GM12878 (cell line): ENCODE results near the gene BDP1. TPM values are rescaled to one million over a fixed set of nuclear protein-coding genes. Genes with fewer than 3 reads are reported as not detected.
"Not testable (repeated sequence)": the region's sequence is repeated elsewhere in the genome, so short reads cannot be mapped to it uniquely, and the experiment has no call there.

Experiments used
- ATAC-seq: fragments of 200-7000 bp; cut with Tn5 transposase; 3 replicates; pipeline ENCODE4 v1.9.1; 2020; ENCODE audit warnings: mild to moderate bottlenecking, moderate library complexity
- BruUV-seq: library from RNA; stranded (reverse); fragments of 400-500 nt; replicated peaks from 2 replicates; lab custom pipeline; 2021; lab: Mats Ljungman, UMichigan
- CTCF ChIA-PET: fragments of 300-600 bp; sonication (Branson Sonifier 250); formaldehyde crosslinking; extraction: SDS; loops from one replicate; lab custom pipeline; 2021; ENCODE audit warnings: inconsistent platforms; lab: Yijun Ruan, JAX
- POLR2A ChIA-PET: fragments of 350-600 bp; formaldehyde crosslinking; extraction: SDS; loops from one replicate; lab custom pipeline; 2021; ENCODE audit warnings: inconsistent platforms; lab: Charles Lee
- RAD21 ChIA-PET: fragments of 300-600 bp; sonication (Branson Sonifier 250); formaldehyde crosslinking; loops from one replicate; lab custom pipeline; 2023; ENCODE audit warnings: antibody characterized with exemption; ENCODE audit not compliant: unreplicated experiment; lab: Charles Lee
- SMC1A ChIA-PET: fragments of 300-600 bp; sonication (Branson Sonifier 250); formaldehyde crosslinking; loops from one replicate; lab custom pipeline; 2023; ENCODE audit not compliant: unreplicated experiment, uncharacterized antibody; lab: Charles Lee
- DNase-seq: peaks from one replicate; pipeline ENCODE4 v3.0.0-alpha.2; 2011; ENCODE audit warnings: low read depth, low spot score
- FAIRE-seq: peaks from 3 replicates; lab custom pipeline; 2011; peaks lifted over from hg19 to GRCh38; lab: Jason Lieb, UNC
- H2AFZ ChIP-seq: 2 replicates; pipeline ENCODE4 v1.6.0; 2011; ENCODE audit warnings: low read depth, low read length, control low read depth; ENCODE audit not compliant: control insufficient read depth
- H3K27ac ChIP-seq: 2 replicates; pipeline ENCODE4 v1.5.1; 2011; ENCODE audit warnings: control low read depth; ENCODE audit not compliant: control insufficient read depth, insufficient read depth
- H3K27me3 ChIP-seq, 2 experiments: replicated peaks in 1 of 2; 2 replicates each; pipeline versions ENCODE4 v1.6.0 to v1.6.1; 2011; ENCODE audit warnings: low read length in 1 of 2; ENCODE audit not compliant: control insufficient read depth in 2 of 2, insufficient read depth in 2 of 2
- H3K36me3 ChIP-seq, 2 experiments: 2 replicates each; pipeline ENCODE4 v1.5.1; 2011; ENCODE audit warnings: low read length in 1 of 2; ENCODE audit not compliant: control insufficient read depth in 2 of 2, insufficient read depth in 2 of 2
- H3K4me1 ChIP-seq: 2 replicates; pipeline ENCODE4 v1.6.1; 2011; ENCODE audit warnings: mild to moderate bottlenecking, low read length, moderate library complexity, mixed read lengths; ENCODE audit not compliant: control insufficient read depth, insufficient read depth
- H3K4me2 ChIP-seq: 2 replicates; pipeline ENCODE4 v1.6.0; 2011; ENCODE audit warnings: control low read depth; ENCODE audit not compliant: control insufficient read depth, insufficient read depth
- H3K4me3 ChIP-seq: fragments of 200-600 bp; sonication (generic); 2 replicates; pipeline ENCODE4 v1.5.1; 2016
- H3K79me2 ChIP-seq: 2 replicates; pipeline ENCODE4 v1.6.0; 2011; ENCODE audit warnings: low read length; ENCODE audit not compliant: control insufficient read depth, insufficient read depth
- H3K9ac ChIP-seq: 2 replicates; pipeline ENCODE4 v1.8.0; 2011; ENCODE audit warnings: low read length, control low read depth, mixed read lengths; ENCODE audit not compliant: control insufficient read depth, insufficient read depth
- H3K9me3 ChIP-seq: replicated peaks from 3 replicates; pipeline ENCODE4 v1.5.1; 2011; ENCODE audit warnings: mild to moderate bottlenecking, low read length; ENCODE audit not compliant: control insufficient read depth, insufficient read depth
- H4K20me1 ChIP-seq: 2 replicates; pipeline ENCODE4 v1.6.0; 2011; ENCODE audit not compliant: control insufficient read depth, insufficient read depth
- ETV6 ChIP-seq, 2 experiments: fragments of 450-650 bp in 1 of 2; IDR thresholded peaks in 1 of 2; conservative IDR thresholded peaks in 1 of 2; 2 replicates each; pipeline ENCODE4 v1.6.1; 2014; ENCODE audit warnings: antibody characterized with exemption in 1 of 2, borderline replicate concordance in 1 of 2, low read depth in 1 of 2, mild to moderate bottlenecking in 1 of 2, moderate library complexity in 1 of 2
- ZBTB4 ChIP-seq: fragments of 450-650 bp; formaldehyde crosslinking; IDR thresholded peaks from 2 replicates; pipeline ENCODE4 v1.4.0; 2022; ENCODE audit warnings: mild to moderate bottlenecking, moderate library complexity
- WGBS: methylation state at CpG from one replicate; pipeline ENCODE4 v1.1.6; 2016; ENCODE audit warnings: low lambda C conversion rate; ENCODE audit not compliant: insufficient replicate concordance, insufficient coverage; ENCODE audit errors: missing lambda C conversion rate; 5-methylcytosine and 5-hydroxymethylcytosine counted together
- in situ Hi-C: fragments of 300-500 bp; cut with MboI; formaldehyde crosslinking; loops from 9 replicates; pipeline ENCODE4 v1.14.3; 2018; ENCODE audit warnings: mixed read lengths
- intact Hi-C: fragments of 100-400 bp; cut with micrococcal nuclease; formaldehyde crosslinking; loops from one replicate; pipeline ENCODE4 v1.14.2; 2022; ENCODE audit not compliant: unreplicated experiment
- polyA plus RNA-seq, 11 experiments: library from polyadenylated mRNA; depleted of rRNA in 4 of 11; unstranded in 6 of 11; stranded (reverse) in 5 of 11; fragments of >200 nt; fragmentation: Nextera tagmentation in 4 of 11; fragmentation: Illumina TruSeq in 1 of 11; extraction: Ambion mirVana in 4 of 11; extraction: Trizol in 1 of 11; gene quantifications; 1 replicate in 1 of 11; 2 replicates in 10 of 11; pipeline versions ENCODE4 v1.2.1 to v1.2.3, GENCODE V29; 2011 to 2016; ENCODE audit warnings: inconsistent platforms in 2 of 11, missing spikeins in 2 of 11, low read depth in 1 of 11
- total RNA-seq, 4 experiments: library from RNA; depleted of rRNA in 3 of 4; stranded (reverse); fragments of >200 nt in 3 of 4; fragmentation: Illumina TruSeq in 1 of 4; extraction: Trizol in 1 of 4; gene quantifications; 2 replicates each; pipeline versions ENCODE4 v1.2.1 to v1.2.3, GENCODE V29; 2013 to 2021

Gene BDP1
- total and polyA plus RNA-seq, 10 of the 15 experiments (the other 5 are each of a cell fraction or from before 2014, with no cell fraction given), result 6.1 to 31.1 (median 17.7) TPM

- H3K36me3 ChIP-seq, intact Hi-C loops, H3K27ac ChIP-seq, H3K4me3 ChIP-seq, ATAC-seq, H3K79me2 ChIP-seq, H4K20me1 ChIP-seq, H3K27me3 ChIP-seq, H3K4me2 ChIP-seq, POLR2A ChIA-PET, H3K4me1 ChIP-seq, H3K9ac ChIP-seq, BruUV-seq, CTCF ChIA-PET, RAD21 ChIA-PET, in situ Hi-C loops, H3K9me3 ChIP-seq, DNase-seq, FAIRE-seq, H2AFZ ChIP-seq: not testable (repeated sequence)
- SMC1A ChIA-PET, result interaction anchor here (1.0 kb wide), 1 partner anchor 11 kb away, joined by 3 read pairs; no protein-coding TSS in a partner anchor
- WGBS, result 86% methylated on average over 6 of the region's 6 CpGs
Observed at GRCh38 chr5:71577839-71578238, 122.4 kb downstream of the BDP1 start.

DNA sequence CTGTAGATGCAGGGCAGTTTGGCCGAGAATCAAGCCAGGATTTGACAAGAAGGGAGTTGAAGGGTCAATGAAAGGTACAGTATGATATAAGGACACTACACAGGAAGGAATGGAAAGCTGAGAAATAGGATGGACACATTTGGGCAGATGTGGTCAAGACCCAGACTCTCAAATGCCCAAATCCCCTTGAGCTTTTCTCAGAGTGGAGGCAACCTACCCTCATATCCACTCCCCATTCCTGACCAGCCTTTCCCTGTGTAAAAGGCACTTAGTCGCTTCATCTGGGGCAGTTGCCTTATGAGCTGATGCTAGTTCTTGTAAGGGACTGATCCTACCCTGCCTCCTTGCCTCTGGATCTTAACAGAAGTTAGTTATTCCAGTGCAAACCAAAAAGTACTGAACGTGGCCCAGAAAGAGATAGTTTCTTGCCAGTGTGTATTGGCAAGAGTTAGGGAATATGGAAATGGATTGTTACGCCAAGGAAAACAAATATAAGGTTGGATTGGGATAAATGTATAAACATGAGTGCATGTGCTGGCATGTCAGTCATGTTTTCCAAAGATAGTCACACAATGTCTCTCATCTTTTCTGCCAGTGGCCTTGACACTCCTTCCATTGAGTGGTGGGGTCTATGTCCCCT is 127.6 kb downstream of the BDP1 start:
- intact Hi-C loops (no loop called here), in situ Hi-C loops (no loop called here)
- RAD21 ChIA-PET, result no interaction called here
- 57% methylated on average over 4 of the region's 4 CpGs for WGBS
- H2AFZ ChIP-seq, result no peak overlapping the region
- CTCF ChIA-PET, result interaction anchor here (1.0 to 1.4 kb wide), 2 partner anchors 17 to 19 kb away, joined by 3 to 8 read pairs; no protein-coding TSS in a partner anchor
- no peak overlapping the region for H3K4me3 ChIP-seq
- TF ChIP-seq ZBTB4 (CRISPR knock-in tag) (no peak), ETV6 (conservative IDR thresholded peaks at IDR 0.05 in 1 of 2, IDR thresholded peaks at IDR 0.05 in 1 of 2; ENCODE audit: borderline replicate concordance in 1 of 2, low read depth in 1 of 2) (no peak)
- no peak for FAIRE-seq
- H3K9me3 ChIP-seq, result no peaks in the 10 kb centered on the region
- peaks cover 9% of the 10 kb centered on the region for H3K79me2 ChIP-seq
- H3K4me2 ChIP-seq, result no peak overlapping the region
- no TSS peak for BruUV-seq
- SMC1A ChIA-PET, result no interaction called here
- no peak for DNase-seq
- POLR2A ChIA-PET, result no interaction called here
- no peaks in the 10 kb centered on the region for H3K27me3 ChIP-seq
- ATAC-seq, result no peak
- no peaks in the 10 kb centered on the region for H3K4me1 ChIP-seq
- H3K36me3 ChIP-seq, result 0 out of 4 replicates have a peak, but pooled peaks cover 0 to 2% of the 10 kb centered on the region in 2 experiments
- H3K27ac ChIP-seq, result no peak overlapping the region
- no peak overlapping the region for H3K9ac ChIP-seq
- H4K20me1 ChIP-seq, result no peaks in the 10 kb centered on the region
